HG03558 (cell line): Measurements from ENCODE around the gene CHMP1A.

ENCODE experiments used
- ATAC-seq: cut with Tn5 transposase; IDR thresholded peaks from one replicate; pipeline ENCODE4 v1.9.1; 2021; ENCODE audit warnings: moderate number of reproducible peaks; ENCODE audit not compliant: unreplicated experiment; ENCODE audit errors: extremely low read depth

The CHMP1A gene

DNA sequence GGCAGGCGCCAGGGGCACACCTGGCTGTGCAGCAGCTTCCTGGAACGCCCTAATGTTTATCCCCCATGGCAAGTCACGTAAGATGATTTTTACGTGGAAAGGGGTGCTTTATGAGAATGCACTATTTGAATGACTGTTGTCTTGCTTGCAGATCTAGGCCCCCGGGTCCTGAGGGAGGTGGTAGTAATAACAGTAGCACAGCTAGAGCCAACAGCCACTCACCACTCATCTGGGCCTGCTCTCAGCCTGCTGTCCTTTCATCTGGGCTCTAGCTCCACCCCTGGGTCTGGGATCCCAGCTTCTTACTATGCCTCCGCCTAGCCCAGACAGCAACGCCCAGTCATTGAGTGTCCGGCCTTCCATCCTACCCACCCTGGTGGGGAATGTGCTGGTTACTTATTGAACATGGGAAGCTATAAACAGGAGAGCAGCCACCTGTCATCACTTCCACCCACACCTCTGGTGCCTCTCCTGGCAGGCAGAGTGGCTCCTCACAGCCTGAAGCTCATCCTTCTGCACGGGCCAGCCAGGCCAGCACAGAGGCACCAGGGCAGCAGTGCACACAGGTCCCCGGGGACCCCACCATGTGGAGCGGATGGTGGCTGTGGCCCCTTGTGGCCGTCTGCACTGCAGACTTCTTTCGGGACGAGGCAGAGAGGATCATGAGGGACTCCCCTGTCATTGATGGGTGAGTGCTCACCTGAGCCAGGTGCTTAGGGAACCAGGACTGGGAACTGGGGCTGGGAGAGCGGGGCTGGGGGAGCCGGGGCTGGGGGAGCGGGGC is 27.5 kb downstream of the CHMP1A start:
- ATAC-seq: no peak

DNA sequence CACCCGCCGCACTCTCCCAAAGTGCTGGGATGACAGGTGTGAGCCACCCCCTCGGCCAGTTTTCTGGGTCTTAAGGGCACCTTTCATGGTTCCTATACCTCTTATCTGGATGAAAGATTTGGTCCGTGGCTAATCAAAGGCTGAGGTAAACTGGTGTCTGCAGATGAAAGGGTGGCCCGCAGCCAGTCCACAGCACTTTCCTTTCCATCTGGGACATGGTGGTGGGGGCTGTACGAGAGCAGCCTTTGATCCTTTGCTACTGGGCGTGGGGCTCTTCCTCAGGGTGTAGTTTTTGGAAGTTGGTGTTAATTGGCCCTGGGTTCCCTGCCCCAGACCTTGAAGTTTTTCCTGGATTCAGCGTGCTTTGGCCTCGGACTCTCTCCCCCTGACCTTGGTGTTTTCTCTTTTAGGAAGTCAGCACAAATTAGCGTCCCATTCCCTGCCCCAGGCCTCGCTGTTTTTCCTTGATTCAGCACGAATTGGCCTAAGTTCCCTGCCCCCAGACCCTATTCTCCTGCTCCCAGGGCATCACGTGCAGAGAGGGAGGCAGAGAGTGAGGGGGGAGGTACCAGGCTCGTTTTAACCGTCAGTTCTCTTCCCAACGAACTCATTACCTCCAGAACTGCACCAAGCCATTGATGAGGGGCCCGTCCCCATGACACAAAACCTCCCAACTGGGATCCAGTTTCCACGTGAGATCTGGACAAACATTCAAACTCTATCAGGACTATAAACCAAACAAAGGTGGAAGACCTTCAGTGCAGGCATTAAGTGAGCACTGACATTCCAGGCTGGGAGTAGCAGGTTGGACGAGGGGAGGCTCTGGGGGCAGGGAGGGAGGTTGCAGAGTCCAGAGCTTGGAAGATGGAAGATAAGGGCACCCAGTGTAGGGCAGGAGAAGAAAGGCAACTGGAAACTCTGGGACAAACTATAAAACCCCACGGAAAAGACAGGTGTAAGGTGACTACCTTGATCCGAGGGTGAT is 32.4 kb downstream of the CHMP1A start:
- no peak for ATAC-seq

GRCh38 chr16:89623511-89624261 is 33.8 kb downstream of the CHMP1A start:
- ATAC-seq: no peak

GRCh38 chr16:89621698-89622409 is 35.7 kb downstream of the CHMP1A start:
- ATAC-seq: no peak

DNA sequence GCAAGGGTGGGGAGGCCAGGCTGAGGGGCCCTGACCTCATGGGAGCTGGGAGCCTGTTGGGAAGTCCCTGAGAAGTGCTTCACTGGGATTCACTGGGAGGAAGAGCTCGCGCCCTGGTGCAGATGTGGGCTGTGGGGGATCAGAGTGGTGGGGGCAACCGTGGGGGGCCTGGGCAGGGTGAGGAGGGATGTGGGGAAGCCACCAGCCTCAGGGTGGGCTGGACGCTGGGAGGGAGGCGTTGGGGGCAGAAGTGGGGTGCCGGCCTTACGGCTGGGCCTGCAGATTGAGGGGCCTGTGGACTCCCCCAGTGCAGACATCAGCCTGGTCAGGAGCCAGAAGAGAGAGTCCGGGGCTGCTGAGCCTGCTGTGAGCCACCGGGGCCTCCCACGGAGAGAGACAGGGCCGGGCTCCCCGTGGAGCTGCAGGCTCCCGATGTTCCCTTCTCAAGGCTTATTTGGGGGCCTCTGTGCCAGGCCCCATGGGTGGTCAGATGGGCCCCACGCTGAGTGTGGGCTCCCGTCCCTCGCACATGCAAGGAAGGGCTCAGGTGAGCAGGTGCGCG is 36.3 kb downstream of the CHMP1A start:
- no peak for ATAC-seq

- ATAC-seq: no peak
Observed at GRCh38 chr16:89620406-89620841, 37.1 kb downstream of the CHMP1A start.

DNA sequence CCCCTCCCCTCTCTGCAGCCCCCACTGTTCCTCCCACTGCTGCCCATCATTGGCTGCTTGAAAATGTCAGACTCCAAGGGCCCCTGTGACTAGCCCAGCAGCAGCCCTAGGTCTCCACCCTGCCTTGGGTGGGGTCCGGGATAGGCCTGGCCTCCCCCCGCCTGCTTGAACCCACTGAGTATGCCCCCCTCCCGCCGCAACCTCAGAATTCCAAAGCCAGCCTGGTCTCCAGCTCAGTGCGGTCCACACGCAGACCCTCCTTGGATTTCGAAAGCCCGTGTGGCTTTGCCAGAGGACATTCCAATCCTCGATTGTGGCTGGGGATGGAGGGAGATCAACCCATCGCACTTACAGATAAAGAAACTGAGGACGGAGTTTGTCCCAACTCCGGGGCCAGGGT is 37.7 kb downstream of the CHMP1A start:
- no peak for ATAC-seq

DNA sequence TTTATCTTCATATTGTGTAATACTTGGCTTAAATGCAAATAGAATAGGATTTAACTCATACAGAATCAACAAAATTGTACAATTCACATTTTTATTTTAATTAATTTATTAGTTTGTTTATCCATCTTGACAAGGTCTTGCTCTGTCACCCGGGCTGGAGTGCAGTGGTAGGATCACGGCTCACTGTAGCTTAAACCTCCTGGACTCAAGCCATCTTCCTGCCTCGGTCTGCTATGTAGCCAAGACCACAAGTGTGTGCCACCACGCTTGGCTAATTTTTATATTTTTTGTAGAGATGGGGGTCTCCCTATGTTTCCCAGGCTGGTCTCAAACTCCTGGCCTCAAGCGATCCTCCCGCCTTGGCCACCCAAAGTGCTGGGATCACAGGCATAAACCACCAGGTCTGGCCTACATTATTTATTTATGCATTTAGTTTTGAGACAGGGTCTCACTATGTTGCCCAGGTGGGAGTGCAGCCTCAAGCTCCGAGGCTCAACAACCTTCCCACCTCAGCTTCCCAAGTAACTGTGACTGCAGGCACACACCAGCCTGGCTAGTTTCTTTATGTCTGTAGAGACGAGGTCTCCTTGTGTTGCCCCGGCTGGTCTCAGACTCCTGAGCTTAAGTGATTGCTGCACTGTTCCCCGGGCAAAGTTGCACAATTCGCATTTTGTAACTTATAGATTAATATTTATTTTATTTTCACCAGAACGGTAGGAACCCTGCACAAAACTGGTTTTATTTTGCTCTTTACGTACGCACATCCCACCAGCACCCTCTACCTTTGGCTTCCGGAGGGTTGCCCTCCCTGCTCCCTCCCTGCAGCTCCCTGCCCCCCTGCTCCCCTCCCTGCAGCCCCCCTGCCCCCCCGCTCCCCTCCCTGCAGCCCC is 39.2 kb downstream of the CHMP1A start:
- ATAC-seq: no peak

- no peak for ATAC-seq
Observed at GRCh38 chr16:89617036-89617435, 40.5 kb downstream of the CHMP1A start.

DNA sequence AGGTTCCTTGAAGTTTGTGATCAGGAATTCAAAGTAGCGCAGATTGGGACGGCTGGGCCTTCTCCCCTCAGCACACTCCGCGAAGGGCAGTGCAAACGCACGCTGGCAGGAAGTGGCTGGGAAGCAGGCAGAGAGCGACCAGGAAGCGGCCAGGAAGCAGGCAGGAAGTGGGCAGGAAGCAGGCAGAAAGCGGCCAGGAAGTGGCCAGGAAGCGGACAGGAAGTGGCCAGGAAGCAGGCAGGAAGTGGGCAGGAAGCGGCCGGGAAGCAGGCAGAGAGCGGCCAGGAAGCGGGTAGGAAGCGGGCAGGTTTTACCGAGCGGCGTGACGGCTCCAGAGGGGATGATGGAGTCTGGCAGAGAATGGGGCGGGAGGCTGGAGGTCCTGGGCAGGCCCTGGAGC is 40.9 kb downstream of the CHMP1A start:
- no peak for ATAC-seq

DNA sequence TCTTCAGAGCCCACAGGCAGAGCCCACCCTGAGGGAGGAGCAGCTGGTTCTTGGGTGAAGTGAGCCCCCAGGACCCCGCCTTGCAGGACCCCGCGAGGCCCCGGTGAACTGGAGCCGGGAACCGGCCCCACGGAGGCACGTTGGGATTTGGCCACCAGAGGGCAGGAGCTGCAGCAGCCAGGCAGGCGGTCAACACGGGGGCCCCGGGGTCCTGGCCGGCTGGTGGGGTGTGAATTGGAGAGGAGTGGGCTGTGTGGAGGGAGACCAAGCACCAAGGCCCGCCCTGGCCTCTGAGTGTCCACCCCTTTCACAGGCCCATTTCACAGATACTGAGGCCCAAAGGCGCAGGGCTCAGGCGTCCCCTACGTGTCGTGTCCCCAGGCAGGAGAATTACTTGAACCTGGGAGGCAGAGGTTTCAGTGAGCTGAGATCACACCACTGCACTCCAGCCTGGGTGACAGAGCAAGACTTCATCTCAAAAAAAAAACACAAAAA is 41.9 kb downstream of the CHMP1A start:
- ATAC-seq: no peak

DNA sequence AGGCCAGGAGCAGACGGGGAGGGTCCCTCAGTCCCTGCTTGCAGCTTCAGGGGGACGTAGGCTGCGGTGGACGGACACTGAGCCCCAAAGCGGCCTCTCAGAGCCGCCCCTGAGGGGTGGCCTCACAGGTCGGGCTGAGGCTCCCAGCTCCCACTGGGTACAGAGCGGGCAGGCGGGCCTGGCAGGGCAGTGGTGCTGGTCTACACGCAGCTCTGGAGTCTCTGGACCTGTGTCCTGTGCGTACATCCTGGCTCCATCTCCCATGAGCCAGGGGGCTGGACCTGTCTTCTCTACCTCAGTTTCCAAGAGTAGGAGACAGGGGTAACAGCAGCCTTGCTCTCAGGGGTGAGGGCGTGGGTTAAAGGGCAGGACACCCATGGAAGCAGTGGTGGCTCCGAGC is 42.3 kb downstream of the CHMP1A start:
- no peak for ATAC-seq

- no peak for ATAC-seq
Observed at GRCh38 chr16:89613954-89614459, 43.5 kb downstream of the CHMP1A start.

DNA sequence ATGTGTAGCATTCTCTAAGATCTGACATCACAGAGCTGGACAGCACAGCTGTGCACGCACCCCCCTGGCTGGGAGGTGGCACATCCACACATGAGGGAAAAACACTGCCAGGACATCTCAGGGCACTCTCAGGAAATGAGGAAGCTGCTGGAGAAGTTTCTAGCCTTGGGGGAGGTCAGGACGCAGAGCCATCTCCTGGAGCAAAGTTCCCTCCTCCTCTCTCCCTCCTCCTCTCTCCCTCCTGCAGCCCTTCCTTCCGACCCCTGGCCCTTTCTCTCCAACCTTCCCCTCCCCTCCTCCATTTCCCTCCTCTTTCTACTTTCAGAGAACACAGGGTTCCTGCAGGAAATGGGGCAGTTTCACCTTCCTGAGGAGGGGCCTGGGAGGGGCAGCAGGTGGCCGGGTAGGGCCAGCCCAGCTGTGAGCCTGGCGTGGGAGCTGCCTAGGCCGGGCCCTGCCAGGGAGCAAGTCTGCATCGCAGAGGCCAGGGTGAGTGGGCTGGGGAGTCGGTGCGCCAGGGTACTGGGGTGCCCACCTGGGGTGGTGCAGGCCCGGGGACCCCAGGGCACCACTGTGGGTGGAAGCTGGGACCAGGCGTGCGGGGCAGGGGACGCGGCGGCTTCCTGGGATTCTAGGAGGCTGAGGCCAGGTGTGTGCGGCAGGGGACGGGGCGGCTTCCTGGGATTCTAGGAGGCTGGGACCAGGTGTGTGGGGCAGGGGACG is 44.1 kb downstream of the CHMP1A start, which contains the start of gene DPEP1:
Gene DPEP1 (plus strand): TSS at position 412 of the 723 bp plus-strand sequence. CDS start 16,769 bp downstream, outside the sequence.
- ATAC-seq: no peak

GRCh38 chr16:89612415-89613166 is 44.9 kb downstream of the CHMP1A start:
- no peak for ATAC-seq

- ATAC-seq: no peak
Observed at GRCh38 chr16:89610108-89610453, 47.4 kb downstream of the CHMP1A start.
